Tibial nerve (tissue), 4 donors: ENCODE results near the gene PKD2.

Experiments used
- CTCF ChIP-seq, 5 experiments: fragments of 200-600 bp in 3 of 5; fragments of 450-650 bp in 2 of 5; sonication (generic) in 3 of 5; IDR thresholded peaks; one replicate each; pipeline ENCODE4 v1.5.1; 2016 to 2019; ENCODE audit warnings: antibody characterized with exemption in 5 of 5, mild to moderate bottlenecking in 3 of 5, moderate library complexity in 2 of 5
- EP300 ChIP-seq, 2 donors: sonication (generic); formaldehyde crosslinking; IDR thresholded peaks; one replicate each; pipeline ENCODE4 v1.6.1; 2017; ENCODE audit warnings: antibody characterized with exemption in 2 of 2, mild to moderate bottlenecking in 1 of 2
- POLR2A ChIP-seq, 2 donors: fragments of 450-650 bp; IDR thresholded peaks; one replicate each; pipeline ENCODE4 v1.6.1; 2017; ENCODE audit warnings: antibody characterized with exemption in 2 of 2, mild to moderate bottlenecking in 2 of 2, moderate library complexity in 2 of 2

- TF ChIP-seq CTCF (IDR thresholded peaks at IDR 0.05) (no peak), EP300 (IDR thresholded peaks at IDR 0.05) (no peak), POLR2A (IDR thresholded peaks at IDR 0.05) (no peak)
These were observed 23.4 kb upstream of the PKD2 start for GRCh38 chr4:87983996-87984395.
